22Rv1 (cell line): Measurements from ENCODE around the gene KCNQ1.

Experiments used
- CTCF ChIP-seq: fragments of 450-650 bp; IDR thresholded peaks from 2 replicates; pipeline ENCODE4 v1.5.1; 2017; ENCODE audit warnings: mild to moderate bottlenecking
- ZFX ChIP-seq: fragments of 450-650 bp; IDR thresholded peaks from 2 replicates; pipeline ENCODE4 v1.6.1; 2017; ENCODE audit warnings: antibody characterized with exemption, borderline replicate concordance

- TF ChIP-seq CTCF, result no peak
- TF ChIP-seq ZFX, result no peak
Observed at GRCh38 chr11:2684581-2684980, 239.8 kb downstream of the KCNQ1 start.
